GM10248 (cell line): Measurements from ENCODE around the gene KLK6.

Experiments
- CTCF ChIA-PET: fragments of 300-600 bp; sonication (Branson Sonifier 250); formaldehyde crosslinking; extraction: SDS; loops from one replicate; lab custom pipeline; 2021; ENCODE audit warnings: antibody characterized with exemption; lab: Yijun Ruan, JAX
- POLR2A ChIA-PET: fragments of 350-650 bp; sonication (Branson Sonifier 250); formaldehyde crosslinking; extraction: SDS; loops from one replicate; lab custom pipeline; 2020; ENCODE audit warnings: antibody characterized with exemption; lab: Yijun Ruan, JAX
- DNase-seq: peaks from one replicate; pipeline ENCODE4 v3.0.0; 2012; ENCODE audit errors: extremely low spot score
- CTCF ChIP-seq: IDR thresholded peaks from 2 replicates; pipeline ENCODE4 v1.5.1; 2012; ENCODE audit warnings: mild to moderate bottlenecking, low read depth; ENCODE audit errors: extremely low read depth, missing control alignments, control extremely low read depth

The KLK6 gene

GRCh38 chr19:50943074-50943828 is 26.1 kb downstream of the KLK6 start:
- DNase-seq = no peak
- no peak for TF ChIP-seq CTCF
- ChIA-PET CTCF (no interaction called here), POLR2A (no interaction called here)

- DNase-seq = no peak
- ChIA-PET POLR2A (no interaction called here), CTCF (interaction anchor here (0.8 to 1.7 kb wide), 3 partner anchors 10 to 18 kb away, joined by 3 to 4 read pairs (median 4); no protein-coding TSS in a partner anchor)
- TF ChIP-seq CTCF = no peak
Observed at GRCh38 chr19:50939596-50939995, 29.8 kb downstream of the KLK6 start.

GRCh38 chr19:50933640-50934039 is 35.8 kb downstream of the KLK6 start:
- no peak for TF ChIP-seq CTCF
- no peak for DNase-seq
- CTCF ChIA-PET = no interaction called here
- POLR2A ChIA-PET = no interaction called here

- DNase-seq = no peak
- no peak for TF ChIP-seq CTCF
- POLR2A ChIA-PET = no interaction called here
- CTCF ChIA-PET = interaction anchor here (1.0 kb wide), 1 partner anchor 11 kb away, joined by 4 read pairs; no protein-coding TSS in a partner anchor
Observed at GRCh38 chr19:50932690-50933083, 36.7 kb downstream of the KLK6 start.

GRCh38 chr19:50932018-50932689 is 37.2 kb downstream of the KLK6 start:
- ChIA-PET POLR2A (no interaction called here), CTCF (interaction anchor here (1.0 kb wide), 1 partner anchor 10 kb away, joined by 4 read pairs; no protein-coding TSS in a partner anchor)
- no peak for TF ChIP-seq CTCF
- DNase-seq = no peak

GRCh38 chr19:50931023-50931422 is 38.4 kb downstream of the KLK6 start:
- CTCF ChIA-PET = interaction anchor here (1.0 to 1.8 kb wide), 3 partner anchors 9 to 88 kb away, joined by 3 to 7 read pairs (median 3); no protein-coding TSS in a partner anchor
- no peak for DNase-seq
- POLR2A ChIA-PET = no interaction called here
- TF ChIP-seq CTCF = no peak
